Activated CD4-positive, alpha-beta T cell treated with anti-CD3 and anti-CD28 coated beads, Interleukin-2, amount 50 U/mL, for 4 hours (primary cell): ENCODE measurements around the gene LRMDA.
"Not testable (repeated sequence)": the region's sequence is repeated elsewhere in the genome, so short reads cannot be mapped to it uniquely, and the experiment has no call there.

ENCODE experiments used
- DNase-seq, 2 experiments: peaks; one replicate each; pipeline ENCODE4 v3.0.0-alpha.2; 2020

Gene LRMDA

GRCh38 chr10:75616076-75616475 lies 184.7 kb downstream of the LRMDA start:
- DNase-seq: no peak

- no peak for DNase-seq
These were observed 185.6 kb downstream of the LRMDA start for GRCh38 chr10:75616874-75617478.

GRCh38 chr10:75617485-75618155 lies 186.2 kb downstream of the LRMDA start:
- no peak for DNase-seq

- no peak for DNase-seq
These were observed 188.2 kb downstream of the LRMDA start for GRCh38 chr10:75619635-75620034.

- DNase-seq: no peak
These were observed 188.9 kb downstream of the LRMDA start for GRCh38 chr10:75620356-75620755.

GRCh38 chr10:75621003-75621402 lies 189.6 kb downstream of the LRMDA start:
- DNase-seq: not testable (repeated sequence)

- no peak for DNase-seq
These were observed 191.1 kb downstream of the LRMDA start for GRCh38 chr10:75622503-75622902.

GRCh38 chr10:75623310-75624093 lies 192.1 kb downstream of the LRMDA start:
- DNase-seq: no peak

GRCh38 chr10:75624638-75625037 lies 193.2 kb downstream of the LRMDA start:
- no peak for DNase-seq

- DNase-seq: no peak
These were observed 199.3 kb downstream of the LRMDA start for GRCh38 chr10:75630746-75631145.

- no peak for DNase-seq
These were observed 201.5 kb downstream of the LRMDA start for GRCh38 chr10:75632805-75633462.

- DNase-seq: no peak
These were observed 202.1 kb downstream of the LRMDA start for GRCh38 chr10:75633568-75633967.

- DNase-seq: no peak
These were observed 203.5 kb downstream of the LRMDA start for GRCh38 chr10:75634947-75635346.

GRCh38 chr10:75638752-75639151 lies 207.3 kb downstream of the LRMDA start:
- no peak for DNase-seq

GRCh38 chr10:75639736-75640135 lies 208.3 kb downstream of the LRMDA start:
- DNase-seq: no peak

- DNase-seq: no peak
These were observed 209.0 kb downstream of the LRMDA start for GRCh38 chr10:75640381-75640780.

- DNase-seq: no peak
These were observed 209.4 kb downstream of the LRMDA start for GRCh38 chr10:75640803-75641202.

- DNase-seq: no peak
These were observed 212.0 kb downstream of the LRMDA start for GRCh38 chr10:75643405-75643804.

- DNase-seq: no peak
These were observed 212.7 kb downstream of the LRMDA start for GRCh38 chr10:75643944-75644692.

- no peak for DNase-seq
These were observed 214.3 kb downstream of the LRMDA start for GRCh38 chr10:75645704-75646103.

GRCh38 chr10:75646218-75646915 lies 214.9 kb downstream of the LRMDA start:
- DNase-seq: no peak

- DNase-seq: no peak
These were observed 215.5 kb downstream of the LRMDA start for GRCh38 chr10:75646916-75647315.
